K562 (cell line): ENCODE data around the gene KRT83. TPM values are rescaled to one million over a fixed set of nuclear protein-coding genes. Genes with fewer than 3 reads are reported as not detected.

Experiments used
- ATAC-seq: fragments of 200-7000 bp; cut with Tn5 transposase; 3 replicates; pipeline ENCODE4 v1.9.1; 2020; ENCODE audit warnings: moderate library complexity
- BruUV-seq: library from RNA; stranded (reverse); fragments of 400-500 nt; replicated peaks from 2 replicates; lab custom pipeline; 2021; lab: Mats Ljungman, UMichigan
- CTCF ChIA-PET: fragments of 300-600 bp; formaldehyde crosslinking; extraction: SDS; loops from one replicate; lab custom pipeline; 2021; ENCODE audit warnings: low intra/inter-chr PET ratio; lab: Yijun Ruan, JAX
- POLR2A ChIA-PET: fragments of 300-600, 350-650 bp; sonication (Branson Sonifier 250); formaldehyde crosslinking; extraction: SDS; loops from one replicate; lab custom pipeline; 2021; ENCODE audit warnings: antibody characterized with exemption, inconsistent platforms; lab: Yijun Ruan, JAX
- DNase-seq, 4 experiments: peaks; one replicate each; pipeline versions ENCODE4 v3.0.0 to v3.0.0-alpha.2; 2011 to 2018; ENCODE audit warnings: low spot score in 3 of 4, mixed read lengths in 3 of 4; ENCODE audit errors: extremely low read depth in 1 of 4
- FAIRE-seq: peaks from 2 replicates; lab custom pipeline; 2011; peaks lifted over from hg19 to GRCh38; lab: Jason Lieb, UNC
- H2AFZ ChIP-seq: 2 replicates; pipeline ENCODE4 v1.6.0; 2011; ENCODE audit warnings: low read depth, low read length, control low read depth, inconsistent platforms
- H3K27ac ChIP-seq: fragments of 200-600 bp; 3 replicates; pipeline ENCODE4 v1.8.0; 2011; ENCODE audit warnings: low read depth, mild to moderate bottlenecking, control low read depth, inconsistent platforms, low read length, moderate library complexity, mixed read lengths; ENCODE audit errors: extremely low read depth
- H3K27me3 ChIP-seq, 2 experiments: fragments of 300-600 bp in 1 of 2; 2 replicates in 1 of 2; 3 replicates in 1 of 2; pipeline versions ENCODE4 v1.6.0 to v1.8.0; 2011; ENCODE audit warnings: inconsistent platforms in 2 of 2, low read length in 2 of 2, mild to moderate bottlenecking in 1 of 2, mixed read lengths in 1 of 2, moderate library complexity in 1 of 2; ENCODE audit not compliant: control insufficient read depth in 2 of 2, insufficient read depth in 2 of 2
- H3K36me3 ChIP-seq: fragments of 300-600 bp; 3 replicates; pipeline ENCODE4 v1.8.0; 2011; ENCODE audit warnings: mild to moderate bottlenecking, low read length, inconsistent platforms; ENCODE audit not compliant: control insufficient read depth, insufficient read depth
- H3K4me1 ChIP-seq, 2 experiments: fragments of 200-600 bp in 1 of 2; replicated peaks in 1 of 2; 2 replicates in 1 of 2; 3 replicates in 1 of 2; pipeline versions ENCODE4 v1.5.1 to v1.8.0; 2011; ENCODE audit warnings: inconsistent platforms in 2 of 2, low read length in 2 of 2, mild to moderate bottlenecking in 1 of 2, mixed read lengths in 1 of 2, moderate library complexity in 1 of 2; ENCODE audit not compliant: control insufficient read depth in 2 of 2, insufficient read depth in 2 of 2
- H3K4me2 ChIP-seq: 2 replicates; pipeline ENCODE4 v1.6.1; 2011; ENCODE audit warnings: low read length, control low read depth, inconsistent platforms, mixed read lengths; ENCODE audit not compliant: insufficient read depth
- H3K4me3 ChIP-seq: fragments of 200-600 bp; sonication (generic), shearing (Covaris generic); 2 replicates; pipeline ENCODE4 v1.5.1; 2016; ENCODE audit warnings: control low read depth, inconsistent platforms
- H3K79me2 ChIP-seq: fragments of 200-600 bp; 3 replicates; pipeline ENCODE4 v1.8.0; 2011; ENCODE audit warnings: low read length, inconsistent platforms; ENCODE audit not compliant: control insufficient read depth, insufficient read depth
- H3K9ac ChIP-seq, 2 experiments: 2 replicates each; pipeline versions ENCODE4 v1.6.0 to v1.6.1; 2011; ENCODE audit warnings: low read depth in 2 of 2, low read length in 2 of 2, control low read depth in 1 of 2, inconsistent platforms in 1 of 2, mild to moderate bottlenecking in 1 of 2, mixed read lengths in 1 of 2; ENCODE audit not compliant: insufficient read depth in 1 of 2
- H3K9me1 ChIP-seq: one replicate; pipeline ENCODE4 v1.6.0; 2011; ENCODE audit warnings: inconsistent platforms, mild to moderate bottlenecking, low read length, moderate library complexity; ENCODE audit not compliant: control insufficient read depth, insufficient read depth
- H3K9me3 ChIP-seq: replicated peaks from 2 replicates; pipeline ENCODE4 v1.5.1; 2011; ENCODE audit warnings: low read depth, low read length, inconsistent platforms; ENCODE audit not compliant: control insufficient read depth, insufficient read depth
- H4K20me1 ChIP-seq: replicated peaks from 2 replicates; pipeline ENCODE4 v1.6.1; 2011; ENCODE audit warnings: low read length, inconsistent platforms, mixed read lengths; ENCODE audit not compliant: control insufficient read depth, insufficient read depth
- HDAC8 ChIP-seq: fragments of 450-650 bp; IDR thresholded peaks from 2 replicates; pipeline ENCODE4 v1.6.1; 2016; ENCODE audit warnings: mild to moderate bottlenecking, missing genetic modification characterization, moderate library complexity, missing compliant biosample characterization
- IFI16 ChIP-seq: fragments of 250-450 bp; sonication (Bioruptor Pico); IDR thresholded peaks from 2 replicates; pipeline ENCODE4 v2.1.2; 2022; ENCODE audit warnings: mild to moderate bottlenecking, inconsistent platforms
- MTF1 ChIP-seq: fragments of 250-450 bp; sonication (Bioruptor Pico); IDR thresholded peaks from 2 replicates; pipeline ENCODE4 v1.9.0; 2021; ENCODE audit warnings: moderate library complexity, mild to moderate bottlenecking, inconsistent platforms, borderline replicate concordance
- NFATC3 ChIP-seq: fragments of 450-650 bp; IDR thresholded peaks from 2 replicates; pipeline ENCODE4 v1.6.1; 2017; ENCODE audit warnings: mild to moderate bottlenecking
- RUNX1 ChIP-seq: sonication (generic); IDR thresholded peaks from 2 replicates; pipeline ENCODE4 v1.6.1; 2016; ENCODE audit warnings: antibody characterized with exemption, low read depth
- THAP7 ChIP-seq: fragments of 250-450 bp; sonication (Bioruptor Pico); IDR thresholded peaks from 2 replicates; pipeline ENCODE4 v1.5.0; 2021
- TRIM25 ChIP-seq: fragments of 450-650 bp; IDR thresholded peaks from 2 replicates; pipeline ENCODE4 v1.7.0; 2016; ENCODE audit warnings: borderline replicate concordance
- ZNF512 ChIP-seq: IDR thresholded peaks from 2 replicates; pipeline ENCODE4 v1.6.1; 2016; ENCODE audit warnings: missing genetic modification characterization, missing compliant biosample characterization
- ZNF785 ChIP-seq: fragments of 250-450 bp; sonication (Bioruptor Pico); IDR thresholded peaks from 2 replicates; pipeline ENCODE4 v1.4.0; 2020; ENCODE audit warnings: mild to moderate bottlenecking
- WGBS: fragments of 100-300 bp; shearing (Covaris generic); methylation state at CpG from one replicate; pipeline ENCODE4 v1.1.6; 2016; ENCODE audit warnings: low coverage, mixed read lengths; ENCODE audit not compliant: insufficient coverage; ENCODE audit errors: missing lambda C conversion rate; 5-methylcytosine and 5-hydroxymethylcytosine counted together
- in situ Hi-C: fragments of 300-500 bp; cut with MboI; formaldehyde crosslinking; loops from 4 replicates; pipeline ENCODE4 v1.15.0; 2018; ENCODE audit warnings: inconsistent platforms, mixed read lengths
- intact Hi-C: fragments of 100-400 bp; cut with micrococcal nuclease; formaldehyde crosslinking; loops from 2 replicates; pipeline ENCODE4 v1.14.2; 2022
- polyA plus RNA-seq, 8 experiments: library from polyadenylated mRNA; depleted of rRNA in 4 of 8; stranded (reverse) in 5 of 8; unstranded in 3 of 8; fragments of >200 nt; fragmentation: Nextera tagmentation in 2 of 8; fragmentation: Illumina TruSeq in 1 of 8; extraction: Ambion mirVana in 2 of 8; extraction: Trizol in 1 of 8; gene quantifications; 2 replicates each; pipeline versions ENCODE4 v1.2.1 to v1.2.3, GENCODE V29; 2011 to 2014; ENCODE audit warnings: inconsistent platforms in 1 of 8, missing spikeins in 1 of 8
- total RNA-seq, 7 experiments: library from RNA; depleted of rRNA in 6 of 7; stranded (reverse); fragments of >200 nt in 6 of 7; fragmentation: Illumina TruSeq in 2 of 7; extraction: Trizol in 2 of 7; gene quantifications; 2 replicates each; pipeline versions ENCODE4 v1.2.1 to v1.2.3, GENCODE V29; 2011 to 2021; ENCODE audit warnings: low replicate concordance in 1 of 7

KRT83 gene
- total and polyA plus RNA-seq, 9 of the 15 experiments (the other 6 are each of a cell fraction or from before 2014, with no cell fraction given), result not detected

GRCh38 chr12:52324153-52324444, 2.9 kb upstream of the KRT83 start:
- in situ Hi-C loops (no loop called here), intact Hi-C loops (no loop called here)
- BruUV-seq, result no TSS peak
- Histone ChIP-seq H3K36me3 (no peaks in the 10 kb centered on the region), H3K4me2 (no peak overlapping the region), H3K9me1 (no peaks in the 10 kb centered on the region), H2AFZ (no peak overlapping the region), H3K9me3 (no peaks in the 10 kb centered on the region), H3K4me1 (no peaks in the 10 kb centered on the region), H3K27me3 (peaks cover 14 to 56% of the 10 kb centered on the region in 2 experiments; a peak in 4 of 5 replicates), H3K9ac (no peak overlapping the region)
- no peak for DNase-seq
- FAIRE-seq, result no peak
- WGBS, result 2% methylated on average over 3 of the region's 3 CpGs
- no peak for ATAC-seq
- POLR2A ChIA-PET, result no interaction called here
- no peak for TF ChIP-seq RUNX1
- TF ChIP-seq IFI16 (CRISPR knock-in tag), result no peak
- TF ChIP-seq HDAC8, result no peak
- TF ChIP-seq THAP7, result no peak
- TF ChIP-seq TRIM25, result no peak
- no peak for TF ChIP-seq ZNF512
- TF ChIP-seq ZNF785 (CRISPR knock-in tag), result no peak
- no peak for TF ChIP-seq MTF1 (CRISPR knock-in tag)
- TF ChIP-seq NFATC3, result no peak
- TF ChIP-seq, all 486 proteins: peak for 0
- CTCF ChIA-PET, result no interaction called here
- Histone ChIP-seq H4K20me1 (peaks cover 4% of the 10 kb centered on the region; the same call in 1 of the 2 replicates), H3K27ac (no peak overlapping the region), H3K79me2 (no peaks in the 10 kb centered on the region), H3K4me3 (no peak overlapping the region)
